Adrenal gland (tissue), 12 donors: ENCODE data around the gene SPAAR. TPM values are rescaled to one million over a fixed set of nuclear protein-coding genes. Genes with fewer than 3 reads are reported as not detected.

Experiments
- DNase-seq, 7 donors: peaks; one replicate each; pipeline ENCODE4 v3.0.0-alpha.2; 2019 to 2020
- H3K27ac ChIP-seq, 5 donors: fragments of 200-600 bp; sonication (generic) in 4 of 5; 1 replicate in 3 of 5; 2 replicates in 2 of 5; pipeline versions ENCODE4 v1.5.1 to v1.8.0; 2016 to 2020; ENCODE audit warnings: mild to moderate bottlenecking in 1 of 5
- H3K27me3 ChIP-seq: fragments of 200-600 bp; 2 replicates; pipeline ENCODE4 v1.8.0; 2021
- H3K36me3 ChIP-seq, 2 donors: fragments of 200-600 bp; replicated peaks in 1 of 2; 1 replicate in 1 of 2; 2 replicates in 1 of 2; pipeline versions ENCODE4 v1.5.1 to v1.8.0; 2018 to 2022
- H3K4me1 ChIP-seq, 2 donors: fragments of 200-600 bp; replicated peaks in 1 of 2; 1 replicate in 1 of 2; 2 replicates in 1 of 2; pipeline versions ENCODE4 v1.5.1 to v1.8.0; 2018 to 2021
- H3K4me3 ChIP-seq, 4 donors: fragments of 200-600 bp; sonication (generic) in 3 of 4; one replicate each; pipeline ENCODE4 v1.5.1; 2016 to 2018
- H3K9me3 ChIP-seq, 3 donors: fragments of 200-600 bp; sonication (generic) in 1 of 3; replicated peaks in 1 of 3; 1 replicate in 2 of 3; 2 replicates in 1 of 3; pipeline versions ENCODE4 v1.5.1 to v1.8.0; 2016 to 2021
- CTCF ChIP-seq, 6 experiments: fragments of 450-650 bp in 4 of 6; fragments of 200-600 bp in 2 of 6; sonication (generic) in 1 of 6; IDR thresholded peaks; 1 replicate in 5 of 6; 2 replicates in 1 of 6; pipeline versions ENCODE4 v1.5.1 to v1.8.0; 2016 to 2021; ENCODE audit warnings: antibody characterized with exemption in 6 of 6, mild to moderate bottlenecking in 2 of 6, moderate library complexity in 1 of 6
- POLR2A ChIP-seq, 2 donors: fragments of 450-650 bp; IDR thresholded peaks; one replicate each; pipeline ENCODE4 v1.6.1; 2017; ENCODE audit warnings: antibody characterized with exemption in 2 of 2, mild to moderate bottlenecking in 2 of 2, moderate library complexity in 1 of 2
- WGBS, 4 donors: extraction: QIAGEN DNeasy Blood & Tissue Kit in 2 of 4; methylation state at CpG; one replicate each; pipeline versions ENCODE4 v1.1.5 to v1.1.7; 2013 to 2017; 5-methylcytosine and 5-hydroxymethylcytosine counted together
- intact Hi-C, 2 donors: fragments of 100-400 bp; cut with DNase I; formaldehyde crosslinking; loops; one replicate each; pipeline versions ENCODE4 v1.14.1 to v1.15.0; 2022 to 2023
- polyA plus RNA-seq, 3 donors: library from polyadenylated mRNA; stranded (reverse); fragments of 200-250 nt in 2 of 3; fragments of 350-450 nt in 1 of 3; fragmentation: Illumina TruSeq in 1 of 3; extraction: RNeasy Lipid Tissue Mini Kit (QIAGEN cat#74804) in 1 of 3; gene quantifications; one replicate each; pipeline ENCODE4 v1.2.3, GENCODE V29; 2013 to 2014
- total RNA-seq, 9 donors: library from RNA; depleted of rRNA in 4 of 9; stranded (reverse); fragments of >200 nt in 4 of 9; fragments of 120-200 nt in 1 of 9; fragmentation: NEBNext Ultra II Directional in 1 of 9; extraction: Animal tissue kit (Norgen Biotek cat#: 25700) in 1 of 9; gene quantifications; one replicate each; pipeline versions ENCODE4 v1.1.0 to v1.2.4, GENCODE V29; 2013 to 2023
- donor health status: healthy with polysubstance abuse.
- donor health status: Bipolar disorder and iron deficiency.
- donor health status: DM: yes; HTN: yes; CAD: no.
- donor health status: DM: no; HTN: no; CAD: no.
- donor health status: DM: no; HTN: no; CAD: no.
- donor health status: DM: yes; HTN: yes; CAD: no.

The SPAAR gene
- total and polyA plus RNA-seq, 12 donors, result 0.54 to 3.6 (median 2.3) TPM

- H3K27me3 ChIP-seq, result no peaks in the 10 kb centered on the region
- H3K4me3 ChIP-seq, result no peak overlapping the region
- peaks cover 8 to 9% of the 10 kb centered on the region in 2 donors for H3K4me1 ChIP-seq
- 91 to 100% (median 94%) methylated on average over 1 to 4 of the region's 4 CpGs for WGBS, 4 donors
- H3K36me3 ChIP-seq, result no peaks in the 10 kb centered on the region
- H3K9me3 ChIP-seq, result no peaks in the 10 kb centered on the region
- DNase-seq, result no peak
- peak overlapping the region in 1 of 5 donors; percentile 24 for H3K27ac ChIP-seq
- intact Hi-C loops, result no loop called here
- no peak for TF ChIP-seq CTCF (IDR thresholded peaks at IDR 0.05)
- no peak for TF ChIP-seq POLR2A (IDR thresholded peaks at IDR 0.05)
Observed at GRCh38 chr9:35917261-35917660, 8.0 kb downstream of the SPAAR start.

GRCh38 chr9:35918780-35919179, 9.5 kb downstream of the SPAAR start:
- intact Hi-C loops, result no loop called here
- TF ChIP-seq POLR2A (IDR thresholded peaks at IDR 0.05), result no peak
- no peak for TF ChIP-seq CTCF (IDR thresholded peaks at IDR 0.05)
- no peak for DNase-seq
- H3K27me3 ChIP-seq, result no peaks in the 10 kb centered on the region
- H3K4me3 ChIP-seq, result no peak overlapping the region
- H3K4me1 ChIP-seq, result peaks cover 10 to 14% of the 10 kb centered on the region in 2 donors
- 91 to 100% (median 97%) methylated on average over 3 of the region's 3 CpGs for WGBS, 4 donors
- no peaks in the 10 kb centered on the region for H3K9me3 ChIP-seq
- no peaks in the 10 kb centered on the region for H3K36me3 ChIP-seq
- peak overlapping the region in 1 of 5 donors; percentile 20 for H3K27ac ChIP-seq

- no peak for DNase-seq
- no peaks in the 10 kb centered on the region for H3K9me3 ChIP-seq
- H3K4me1 ChIP-seq, result peaks cover 11 to 16% of the 10 kb centered on the region in 2 donors
- H3K27ac ChIP-seq, result peak overlapping the region in 2 of 5 donors; percentile 30 to 41
- no peaks in the 10 kb centered on the region for H3K36me3 ChIP-seq
- intact Hi-C loops, result no loop called here
- 80 to 89% (median 82%) methylated on average over 3 of the region's 3 CpGs for WGBS, 4 donors
- no peak for TF ChIP-seq CTCF (IDR thresholded peaks at IDR 0.05)
- no peak for TF ChIP-seq POLR2A (IDR thresholded peaks at IDR 0.05)
- H3K4me3 ChIP-seq, result no peak overlapping the region
- no peaks in the 10 kb centered on the region for H3K27me3 ChIP-seq
Observed at GRCh38 chr9:35919212-35920008, 10.1 kb downstream of the SPAAR start.

- intact Hi-C loops, result no loop called here
- Histone ChIP-seq H3K9me3 (no peaks in the 10 kb centered on the region), H3K4me3 (no peak overlapping the region), H3K4me1 (peaks cover 6 to 15% of the 10 kb centered on the region in 2 donors), H3K36me3 (no peaks in the 10 kb centered on the region), H3K27me3 (no peaks in the 10 kb centered on the region), H3K27ac (no peak overlapping the region)
- TF ChIP-seq POLR2A (IDR thresholded peaks at IDR 0.05) (no peak), CTCF (IDR thresholded peaks at IDR 0.05) (no peak)
- DNase-seq, result no peak
- 77 to 98% (median 93%) methylated on average over 3 to 4 of the region's 4 CpGs for WGBS, 4 donors
Observed at GRCh38 chr9:35920051-35920620, 10.8 kb downstream of the SPAAR start.
